ENCODE measurements around the gene FHIT.

DNA sequence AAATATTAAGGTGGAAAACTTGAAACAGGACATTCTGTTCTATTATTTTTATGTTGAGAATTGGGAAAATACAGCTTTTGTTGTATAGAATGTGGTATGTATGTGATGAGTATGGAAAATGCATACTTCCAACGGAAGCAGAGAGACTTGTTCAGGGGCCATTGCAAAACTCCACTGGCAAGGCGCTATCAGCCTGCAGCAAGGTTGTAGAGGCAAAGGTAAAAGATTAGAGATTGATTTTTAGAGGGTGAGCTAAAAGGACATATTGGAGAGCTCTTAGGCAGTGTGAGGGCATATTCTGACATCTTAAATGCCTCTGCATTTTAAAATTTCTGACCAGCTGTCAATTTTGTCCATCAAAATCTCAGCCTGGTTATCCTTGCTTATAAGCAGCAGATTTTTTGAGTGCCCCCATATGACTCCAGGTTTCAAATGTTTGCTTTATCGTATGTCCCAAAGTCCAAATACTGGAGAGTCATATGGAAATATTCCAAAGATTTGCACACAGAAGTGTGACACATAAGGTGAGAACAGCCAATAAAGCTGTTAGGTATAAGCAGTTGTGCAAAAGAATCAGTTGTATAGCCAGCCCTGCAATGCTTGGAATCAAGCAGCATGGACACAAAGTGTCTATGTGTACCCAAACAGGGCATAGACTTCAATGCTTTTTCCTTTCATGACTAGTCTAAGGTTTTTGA, 829.4 kb downstream of the FHIT start:
- TF ChIP-seq EP300 (IDR thresholded peaks at IDR 0.05), result no peak
- no peak for TF ChIP-seq POLR2A (IDR thresholded peaks at IDR 0.05)
- TF ChIP-seq, protein P1, sequence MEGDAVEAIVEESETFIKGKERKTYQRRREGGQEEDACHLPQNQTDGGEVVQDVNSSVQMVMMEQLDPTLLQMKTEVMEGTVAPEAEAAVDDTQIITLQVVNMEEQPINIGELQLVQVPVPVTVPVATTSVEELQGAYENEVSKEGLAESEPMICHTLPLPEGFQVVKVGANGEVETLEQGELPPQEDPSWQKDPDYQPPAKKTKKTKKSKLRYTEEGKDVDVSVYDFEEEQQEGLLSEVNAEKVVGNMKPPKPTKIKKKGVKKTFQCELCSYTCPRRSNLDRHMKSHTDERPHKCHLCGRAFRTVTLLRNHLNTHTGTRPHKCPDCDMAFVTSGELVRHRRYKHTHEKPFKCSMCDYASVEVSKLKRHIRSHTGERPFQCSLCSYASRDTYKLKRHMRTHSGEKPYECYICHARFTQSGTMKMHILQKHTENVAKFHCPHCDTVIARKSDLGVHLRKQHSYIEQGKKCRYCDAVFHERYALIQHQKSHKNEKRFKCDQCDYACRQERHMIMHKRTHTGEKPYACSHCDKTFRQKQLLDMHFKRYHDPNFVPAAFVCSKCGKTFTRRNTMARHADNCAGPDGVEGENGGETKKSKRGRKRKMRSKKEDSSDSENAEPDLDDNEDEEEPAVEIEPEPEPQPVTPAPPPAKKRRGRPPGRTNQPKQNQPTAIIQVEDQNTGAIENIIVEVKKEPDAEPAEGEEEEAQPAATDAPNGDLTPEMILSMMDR (IDR thresholded peaks at IDR 0.05), result no peak
